NCI-H748 (cell line): ENCODE results near the gene SMYD2.

Experiments used
- DNase-seq: peaks from one replicate; lab custom pipeline; 2025; ENCODE audit not compliant: unreplicated experiment; lab: John Stamatoyannopoulos, UW

The SMYD2 gene

DNA sequence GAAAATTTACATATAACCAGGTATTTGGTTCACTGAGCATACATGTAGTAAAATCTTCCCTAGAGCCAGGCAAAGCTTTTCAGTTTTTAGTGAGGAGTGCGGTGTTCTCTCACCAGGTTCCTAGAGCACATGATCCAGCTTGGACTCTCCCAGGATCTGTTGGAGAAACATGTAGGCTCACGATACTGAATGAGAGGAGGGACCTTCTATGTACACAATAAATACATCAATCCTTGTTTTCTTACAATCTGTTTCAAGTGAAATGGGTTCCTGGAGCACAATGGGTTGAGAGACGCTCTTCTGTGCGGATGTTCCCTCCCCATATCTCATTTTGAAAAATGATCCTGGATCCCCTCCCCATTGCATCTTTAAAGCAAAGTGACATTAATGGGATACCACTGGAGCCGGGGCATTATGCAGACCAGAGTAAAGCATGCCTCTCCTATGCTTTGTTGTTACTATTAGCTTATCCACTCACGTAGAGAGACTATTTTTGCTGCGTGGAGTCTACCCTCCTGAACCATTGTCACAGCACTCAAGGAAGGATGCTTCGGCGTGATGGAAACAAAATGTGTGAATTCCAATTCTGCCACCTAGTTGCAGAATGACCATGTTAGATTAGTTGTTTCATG lies 19.3 kb downstream of the SMYD2 start:
- no peak for DNase-seq

DNA sequence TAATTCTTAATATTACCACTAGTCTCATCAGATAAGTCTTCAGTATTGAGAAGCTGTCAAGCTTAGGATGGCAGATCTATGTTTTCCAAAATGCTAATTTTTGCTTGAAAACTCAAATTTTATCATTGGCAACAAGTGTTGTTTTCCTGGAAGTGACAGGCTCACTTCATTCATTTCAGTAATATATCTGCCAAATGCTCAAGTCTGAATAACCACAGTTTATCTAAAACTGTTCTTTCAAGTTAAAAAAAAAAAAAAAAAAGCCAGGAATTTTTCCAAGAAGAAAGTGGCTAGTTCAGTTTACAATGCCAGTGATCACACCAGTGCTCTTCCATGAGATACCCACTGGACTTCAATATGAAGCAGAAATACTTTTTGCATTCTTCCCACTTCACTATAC lies 20.6 kb downstream of the SMYD2 start:
- DNase-seq, result no peak

DNA sequence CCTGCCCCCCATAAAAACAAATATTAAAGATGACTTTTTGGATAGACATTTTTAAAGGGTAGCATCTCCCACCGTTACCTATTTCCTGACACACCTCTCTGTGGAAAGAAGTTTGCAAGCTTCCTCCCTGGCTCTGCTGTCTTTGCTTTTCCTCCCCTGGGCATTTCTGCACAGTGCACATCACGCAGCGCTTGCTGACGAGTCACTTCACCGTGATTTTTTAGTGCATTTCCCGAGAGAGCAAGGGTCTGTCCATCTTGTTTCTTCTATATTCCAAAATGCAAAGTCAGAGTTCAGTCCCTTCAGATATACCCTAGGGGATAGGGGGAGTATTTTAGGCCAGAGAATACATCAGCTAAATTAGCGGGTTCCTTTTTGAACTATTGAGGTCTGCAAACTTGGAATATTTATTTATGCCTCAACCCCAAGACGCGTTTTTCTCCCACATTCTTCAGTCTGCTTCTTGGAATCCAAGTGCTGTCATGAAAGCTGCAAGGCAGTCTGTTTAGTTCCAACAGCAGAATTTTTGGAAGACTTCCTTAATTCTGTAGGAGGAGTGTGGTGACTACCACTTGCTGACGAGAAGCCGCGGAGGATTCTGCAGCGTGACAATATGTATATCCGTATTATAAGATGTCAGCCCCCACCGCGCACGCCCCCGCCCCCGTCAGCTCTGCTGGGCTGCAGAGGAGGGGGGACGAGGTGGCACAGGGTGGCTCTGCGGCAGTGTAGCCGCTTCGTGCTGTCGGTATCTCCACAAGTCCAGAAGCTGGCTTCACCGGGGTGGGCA lies 22.4 kb downstream of the SMYD2 start:
- DNase-seq, result no peak

DNA sequence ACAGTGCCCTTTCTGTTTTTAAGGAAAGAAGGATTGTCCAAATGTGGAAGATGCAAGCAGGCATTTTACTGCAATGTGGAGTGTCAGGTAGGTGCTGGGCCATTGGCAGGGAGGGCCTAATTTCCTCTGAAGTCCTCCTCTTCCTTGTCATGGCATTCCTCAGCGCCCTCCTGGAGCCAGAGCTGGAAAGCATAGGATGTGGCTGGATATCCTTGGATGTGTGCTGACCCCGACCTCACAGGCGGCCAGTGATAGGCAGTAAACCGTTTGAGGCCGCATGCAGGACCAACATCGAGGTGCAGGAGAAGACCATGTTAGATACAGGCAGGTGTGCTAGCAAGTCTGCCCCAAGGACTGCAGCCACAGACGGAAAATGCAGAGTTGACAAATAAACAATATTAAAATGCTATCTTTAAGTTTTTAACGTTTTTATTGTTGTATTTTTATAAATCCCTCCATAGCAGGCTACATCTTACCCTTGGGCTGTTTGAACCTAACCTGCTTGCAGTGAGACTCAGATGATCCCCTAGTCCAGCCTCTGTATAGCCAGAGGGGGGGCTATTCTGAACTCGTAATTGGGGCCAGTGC lies 24.3 kb downstream of the SMYD2 start:
- no peak for DNase-seq

DNA sequence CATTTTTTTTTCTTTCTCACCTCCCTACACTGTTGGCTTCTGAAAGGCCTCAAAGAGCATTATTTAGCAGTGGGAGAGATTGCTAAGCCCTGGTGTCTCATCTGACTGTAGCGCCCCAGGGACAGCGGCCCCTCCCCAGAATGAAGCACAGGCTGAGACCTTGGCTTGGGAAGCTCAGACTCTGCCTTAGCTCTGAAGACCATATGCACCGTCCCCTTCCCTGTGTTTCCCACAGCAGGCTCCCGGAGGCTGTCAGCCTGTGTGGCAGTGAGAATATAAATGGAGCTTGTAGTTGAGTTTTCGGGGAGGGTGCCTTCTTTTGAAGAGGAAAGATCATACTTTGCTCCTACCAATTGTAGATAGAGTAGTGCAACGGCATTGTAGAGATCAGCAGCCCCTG lies 25.3 kb downstream of the SMYD2 start:
- DNase-seq, result no peak

DNA sequence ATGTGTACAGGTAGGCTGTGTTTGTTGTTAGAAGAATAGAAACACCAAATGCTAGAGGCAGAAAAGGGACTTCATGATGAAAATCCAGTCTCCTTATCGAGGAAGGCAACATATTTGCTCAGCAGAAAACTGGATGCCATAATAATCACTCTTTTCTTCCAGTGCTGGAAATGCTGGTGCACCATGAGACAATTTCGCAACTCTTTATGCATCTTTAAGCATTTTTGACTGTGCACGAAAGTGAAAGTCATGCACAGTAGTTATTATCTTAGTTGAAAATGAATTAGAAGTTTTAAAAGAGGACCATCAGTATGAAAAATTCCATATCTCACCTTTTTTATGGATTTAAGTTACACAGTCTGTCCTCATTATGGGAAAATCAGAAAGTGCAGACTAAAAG lies 29.1 kb downstream of the SMYD2 start:
- DNase-seq, result no peak

DNA sequence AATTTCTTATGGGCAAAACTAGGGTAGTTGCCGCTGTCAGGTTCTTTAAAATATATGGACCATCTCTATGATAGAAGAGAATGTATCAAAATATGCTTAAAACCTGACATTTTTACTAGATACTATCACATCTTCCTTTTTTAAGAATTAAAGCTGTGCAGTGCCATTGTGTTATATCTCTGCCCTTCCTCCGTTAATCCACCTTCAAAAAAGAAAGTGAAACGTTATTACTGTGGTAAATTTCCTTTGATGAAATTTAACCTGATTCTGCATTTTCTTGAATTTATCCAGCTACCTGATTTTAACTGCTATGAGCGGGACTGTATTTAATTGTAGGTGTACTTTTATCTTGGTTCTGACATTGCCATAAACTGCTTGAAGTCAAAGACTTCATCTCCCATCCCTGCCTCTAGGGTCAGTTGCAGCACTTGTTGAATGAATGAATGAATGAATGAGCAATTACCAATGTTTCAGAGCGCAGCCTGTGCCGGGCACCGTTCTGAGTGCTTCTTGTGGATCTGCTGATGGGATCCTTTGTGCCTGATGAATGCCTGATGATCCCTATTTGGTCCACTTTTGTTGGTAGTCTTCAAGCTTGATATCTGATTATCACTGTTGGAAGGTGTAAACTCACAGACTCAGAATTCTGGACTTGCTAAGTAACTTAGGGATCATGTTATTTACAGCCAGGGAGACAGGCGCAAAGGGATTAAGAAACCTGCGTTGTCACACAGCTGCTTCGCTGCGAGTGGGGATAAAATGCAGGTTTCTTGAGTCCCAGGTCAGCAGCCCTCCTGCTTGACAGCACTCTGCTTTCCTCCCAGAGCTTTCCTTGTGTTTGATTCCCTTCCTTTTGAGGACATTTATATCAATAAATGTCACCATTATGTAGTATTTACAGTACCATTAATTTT lies 30.1 kb downstream of the SMYD2 start:
- DNase-seq, result no peak

DNA sequence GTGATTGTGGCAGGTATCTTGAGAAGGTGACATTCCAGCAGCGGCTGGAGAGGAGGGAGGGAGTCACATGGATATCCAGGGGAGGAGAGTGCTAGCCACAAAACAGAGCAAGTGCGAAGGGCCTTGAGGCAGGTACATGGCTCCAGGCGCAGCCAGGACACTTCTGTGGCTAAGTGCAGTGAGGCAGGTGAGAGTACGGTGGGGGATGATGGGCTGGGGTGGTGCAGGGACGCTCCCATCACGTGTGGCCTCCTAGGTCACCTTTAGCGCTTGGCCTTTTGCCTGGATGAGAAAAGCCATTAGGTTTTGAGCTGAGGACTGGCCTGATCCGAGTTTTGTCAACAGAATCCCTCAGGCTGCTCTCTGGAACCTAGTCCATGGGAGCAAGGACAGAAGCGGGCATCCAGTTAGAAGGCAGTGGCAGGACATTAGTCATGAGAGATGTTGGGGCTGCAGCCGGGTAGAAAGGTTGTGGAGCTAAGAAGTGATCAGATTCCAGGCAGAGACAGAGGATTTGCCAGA lies 31.6 kb downstream of the SMYD2 start:
- DNase-seq, result no peak

DNA sequence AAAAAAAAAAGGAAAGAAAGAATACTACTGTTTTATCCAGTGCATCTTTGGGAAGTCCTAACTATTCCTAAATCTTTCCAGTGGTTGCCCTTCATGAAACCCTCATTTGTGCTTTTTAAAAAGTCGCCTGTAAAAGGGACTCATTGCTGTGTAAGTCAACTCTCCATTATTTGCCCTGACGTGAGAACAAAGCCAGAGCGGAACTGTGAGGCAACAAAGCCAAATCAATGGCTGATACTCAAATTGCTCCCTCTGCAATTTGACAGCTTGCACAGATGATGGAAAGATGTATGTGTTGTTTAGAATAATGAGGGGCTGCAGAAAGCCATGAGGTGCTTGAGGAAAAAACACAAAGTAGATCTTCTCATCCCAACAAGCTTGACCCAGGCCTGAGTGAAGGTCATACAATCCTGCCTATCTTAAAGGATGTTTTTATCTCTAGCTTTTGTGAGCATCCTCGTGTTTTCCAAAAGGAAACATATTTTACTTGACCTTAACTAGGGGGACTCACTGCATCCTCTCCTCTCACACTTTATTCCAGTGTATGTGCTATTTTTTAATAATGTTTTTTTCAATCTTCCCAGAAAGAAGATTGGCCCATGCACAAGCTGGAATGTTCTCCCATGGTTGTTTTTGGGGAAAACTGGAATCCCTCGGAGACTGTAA lies 33.4 kb downstream of the SMYD2 start:
- peak; percentile 7 for DNase-seq

DNA sequence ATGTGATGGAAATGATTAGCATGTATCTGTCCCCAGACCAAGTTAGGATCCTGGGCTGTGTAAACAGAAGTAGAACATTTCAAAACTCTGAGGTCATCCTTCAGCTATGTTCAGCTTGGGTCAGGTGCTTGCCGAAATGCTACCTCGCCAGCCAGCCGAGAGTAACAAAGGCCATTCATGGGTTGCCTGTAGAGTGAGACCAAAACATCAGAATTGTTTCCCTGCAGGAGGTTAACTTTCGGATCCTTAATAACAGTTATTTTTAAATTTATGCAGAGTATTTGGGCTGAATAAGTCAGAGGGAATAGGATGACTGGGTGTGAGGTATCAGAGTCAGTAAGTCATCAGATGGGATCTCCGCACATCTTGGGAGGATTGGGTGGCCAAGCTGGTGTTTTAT lies 35.6 kb downstream of the SMYD2 start:
- DNase-seq, result no peak

DNA sequence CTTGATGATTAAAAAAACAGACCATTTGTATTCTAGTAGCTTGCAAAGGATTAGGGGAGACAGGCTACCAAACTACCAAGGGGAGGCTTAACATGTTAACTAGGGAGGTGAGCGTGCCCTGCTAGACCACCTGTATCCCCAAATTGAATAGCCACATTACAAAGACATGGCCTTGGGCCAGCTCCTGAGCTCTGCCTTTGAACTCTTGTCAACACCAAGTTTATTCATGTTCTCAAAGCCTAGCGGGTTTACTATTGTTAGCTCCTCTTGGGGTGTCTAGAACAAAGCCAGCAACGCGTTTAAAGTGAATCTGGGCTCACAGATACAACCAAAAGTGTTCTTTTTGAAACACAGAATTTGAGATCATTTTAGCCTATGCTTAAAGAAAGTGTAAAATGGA lies 36.3 kb downstream of the SMYD2 start:
- DNase-seq, result no peak

DNA sequence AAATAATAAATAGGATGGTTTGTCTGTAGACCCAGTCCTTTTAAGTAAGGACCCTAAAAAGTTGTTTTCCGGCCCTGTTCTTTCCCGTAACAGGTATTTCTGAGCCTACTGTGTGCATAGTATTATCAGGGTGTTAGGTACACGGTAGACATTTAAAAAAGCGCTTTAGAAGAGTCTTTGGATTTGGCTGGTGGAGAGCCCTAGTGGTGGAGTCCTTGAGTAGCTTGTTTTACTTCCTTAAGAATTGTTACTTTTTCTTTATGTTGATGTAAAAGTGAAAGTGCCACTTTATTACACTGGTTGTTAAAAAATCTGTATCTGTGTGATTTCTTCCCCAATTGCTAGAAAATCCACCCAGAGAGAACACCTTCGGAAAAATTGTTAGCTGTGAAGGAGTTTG lies 36.8 kb downstream of the SMYD2 start:
- no peak for DNase-seq

DNA sequence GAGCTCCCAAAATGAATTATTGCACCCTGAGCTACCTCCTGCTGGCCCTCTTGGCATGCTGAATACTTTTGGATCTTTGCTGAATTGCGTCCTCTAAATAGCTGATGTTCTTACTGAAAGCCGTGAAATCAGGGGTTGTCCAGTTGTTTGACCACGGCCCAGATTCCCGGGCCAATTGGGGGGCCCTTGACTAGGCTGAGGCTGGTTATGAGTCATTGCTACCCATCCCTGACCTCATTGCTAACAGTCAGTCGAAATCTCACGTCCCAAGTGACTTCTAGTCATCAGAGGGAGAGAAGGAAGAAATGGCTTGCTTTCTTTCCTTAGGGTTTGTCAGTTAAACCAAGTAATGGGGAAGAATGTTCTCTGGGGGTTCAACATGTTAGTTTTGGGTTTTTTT lies 37.4 kb downstream of the SMYD2 start:
- no peak for DNase-seq

DNA sequence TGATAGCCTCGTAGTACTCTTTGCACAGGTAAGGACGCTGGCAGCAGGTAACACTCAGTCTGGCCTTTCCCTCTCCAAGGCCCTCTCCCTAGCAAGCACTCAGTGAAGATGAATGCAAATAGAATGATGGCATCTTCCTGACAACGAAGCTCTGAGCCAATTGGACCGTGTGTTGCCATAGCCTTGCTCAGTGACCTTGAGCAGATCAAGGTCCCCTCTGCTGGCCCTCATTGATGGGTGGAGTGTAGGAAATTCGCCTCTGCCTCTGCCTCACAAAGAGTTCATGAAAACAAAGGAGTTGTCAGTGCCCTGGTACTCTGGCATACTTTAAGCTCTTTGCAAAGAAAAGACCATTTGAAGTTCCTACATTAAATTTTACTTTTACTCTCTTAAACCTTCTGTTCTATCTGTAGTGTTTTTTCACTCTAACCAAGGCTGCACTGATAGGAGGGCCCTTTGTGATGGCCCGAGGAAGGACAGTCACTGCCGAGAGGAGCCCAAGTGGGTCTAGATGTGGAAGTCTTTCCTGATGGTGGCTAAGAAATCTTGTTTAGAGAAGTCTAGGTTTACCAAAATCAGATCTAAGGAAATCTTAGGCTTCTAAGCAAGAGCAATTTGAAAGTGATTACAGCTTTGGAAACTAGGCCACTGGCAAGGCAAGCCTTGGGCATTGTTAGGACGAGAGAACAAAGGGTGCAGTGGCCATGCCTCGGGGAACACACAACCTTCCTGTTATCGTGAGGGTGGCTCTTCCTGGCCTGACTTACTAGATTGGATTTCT lies 38.2 kb downstream of the SMYD2 start:
- no peak for DNase-seq

DNA sequence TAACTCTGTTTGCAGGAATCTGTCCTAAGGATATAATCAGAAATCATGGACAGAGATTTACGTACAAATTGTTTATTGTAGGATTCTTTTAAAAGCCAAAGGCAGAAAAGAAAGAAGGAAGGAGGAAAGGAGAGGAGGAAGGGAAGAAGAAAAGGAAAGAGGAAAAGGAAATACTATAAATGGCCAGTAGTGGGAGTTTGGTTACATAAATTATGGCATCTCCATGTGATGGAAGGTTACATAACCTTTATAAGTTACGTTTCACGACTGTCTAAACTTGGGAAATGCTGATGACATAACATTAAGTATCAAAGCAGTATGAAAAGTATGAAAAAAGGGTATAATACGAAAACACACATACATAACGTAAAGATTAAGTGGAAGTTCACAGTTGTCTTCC lies 39.0 kb downstream of the SMYD2 start:
- no peak for DNase-seq

DNA sequence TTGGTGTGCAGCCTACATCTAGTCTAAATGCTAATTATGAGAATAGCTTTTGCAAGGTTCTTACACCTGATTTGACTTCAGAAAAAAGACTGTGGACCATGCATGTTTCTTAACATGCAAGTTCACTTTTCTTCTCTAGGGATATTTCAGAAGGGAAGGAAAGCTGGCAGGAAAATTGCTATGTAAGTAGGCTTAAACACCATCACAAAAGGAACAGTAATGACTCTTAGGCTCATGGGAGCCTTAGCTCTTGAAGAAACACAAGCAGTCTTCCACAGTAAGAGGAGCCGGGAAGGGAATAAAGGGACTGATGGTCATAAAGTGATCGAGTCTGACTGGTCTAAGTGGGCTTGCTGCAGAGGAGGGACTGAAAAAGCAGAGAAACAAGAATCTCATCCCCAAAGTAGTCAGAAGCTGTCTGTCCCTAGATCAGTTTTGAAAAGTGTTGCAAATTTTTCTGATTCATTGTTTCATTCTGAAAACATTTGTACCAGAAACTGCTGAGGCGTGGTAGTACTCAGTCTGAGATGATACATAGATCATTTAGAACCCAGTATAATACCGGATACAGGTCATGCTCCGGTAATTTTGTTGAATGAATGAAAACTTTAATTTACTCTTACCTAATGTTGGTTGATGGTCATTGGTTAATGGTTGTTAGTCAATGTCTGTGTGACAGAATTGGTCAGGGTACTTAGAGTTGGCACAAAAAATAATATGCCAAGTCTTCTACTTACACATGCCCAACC lies 40.9 kb downstream of the SMYD2 start:
- DNase-seq, result no peak

DNA sequence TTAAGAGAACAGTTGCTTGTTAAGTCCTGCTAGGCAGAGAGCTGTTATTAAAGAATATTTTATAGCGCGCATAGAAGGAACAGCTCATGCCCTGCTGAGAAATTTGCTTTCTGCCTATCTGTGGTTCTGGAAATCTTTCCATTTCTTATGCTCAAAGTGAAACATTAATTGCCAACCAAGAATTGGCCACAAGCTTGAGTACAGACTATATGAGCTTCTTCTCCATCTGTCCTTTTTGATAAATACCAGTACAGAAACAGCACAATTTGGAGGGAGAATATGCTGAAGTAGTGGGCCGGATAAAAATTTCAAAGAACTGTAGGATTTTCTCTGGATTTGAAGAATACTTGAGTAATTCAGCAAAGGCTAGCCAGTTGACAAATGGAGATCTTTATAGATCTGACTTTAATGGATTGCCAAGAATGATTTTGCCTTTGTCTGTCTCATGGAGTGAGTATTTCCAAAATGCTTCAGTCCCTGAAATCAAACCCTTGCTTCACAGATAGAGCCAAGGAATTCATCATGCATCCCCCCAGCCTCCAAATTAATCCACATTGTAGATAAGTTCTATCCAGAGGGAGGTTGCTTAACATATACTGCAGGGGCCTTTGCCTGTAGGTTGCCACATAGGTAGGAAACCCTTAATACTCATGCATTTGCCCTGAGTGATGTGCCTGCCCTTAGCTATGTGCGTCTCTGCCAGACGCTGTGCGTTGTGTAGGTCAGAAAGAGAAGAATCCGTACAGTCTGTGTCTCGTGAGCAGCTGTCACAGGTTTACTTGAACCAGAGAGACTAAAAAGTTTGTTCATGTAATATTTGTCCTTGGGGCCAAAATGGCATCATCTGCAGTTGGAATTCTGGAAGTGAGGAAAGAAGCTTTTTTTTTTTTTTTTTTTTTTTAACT lies 44.2 kb downstream of the SMYD2 start:
- DNase-seq, result no peak

DNA sequence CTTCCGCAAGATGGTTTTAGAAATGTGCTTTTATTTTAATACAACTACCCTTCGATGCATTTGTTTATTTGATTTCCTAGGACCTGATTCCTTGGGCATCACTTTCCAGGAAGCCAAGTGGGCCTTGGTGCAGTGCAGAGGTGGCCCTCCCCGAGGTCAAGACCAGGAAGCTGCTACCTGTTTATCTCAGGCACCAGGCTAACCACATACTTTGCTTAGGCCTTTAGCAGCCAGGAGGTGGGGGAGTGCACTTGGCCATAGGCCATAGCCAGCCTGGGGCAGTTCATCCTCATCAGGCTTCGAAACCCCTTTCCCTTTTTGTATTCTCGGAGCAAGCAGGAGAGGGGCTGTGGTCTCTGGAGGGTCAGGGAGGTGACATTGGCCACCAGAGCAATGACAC lies 45.4 kb downstream of the SMYD2 start:
- no peak for DNase-seq
